GM10248 (cell line): ENCODE data around the gene ZC3H14.

Experiments used
- CTCF ChIA-PET: fragments of 300-600 bp; sonication (Branson Sonifier 250); formaldehyde crosslinking; extraction: SDS; loops from one replicate; lab custom pipeline; 2021; ENCODE audit warnings: antibody characterized with exemption; lab: Yijun Ruan, JAX
- POLR2A ChIA-PET: fragments of 350-650 bp; sonication (Branson Sonifier 250); formaldehyde crosslinking; extraction: SDS; loops from one replicate; lab custom pipeline; 2020; ENCODE audit warnings: antibody characterized with exemption; lab: Yijun Ruan, JAX
- DNase-seq: peaks from one replicate; pipeline ENCODE4 v3.0.0; 2012; ENCODE audit errors: extremely low spot score
- TF ChIP-seq, protein P1 (sequence below): IDR thresholded peaks from 2 replicates; pipeline ENCODE4 v1.5.1; 2012; ENCODE audit warnings: mild to moderate bottlenecking, low read depth; ENCODE audit errors: extremely low read depth, missing control alignments, control extremely low read depth

Gene ZC3H14

GRCh38 chr14:88551094-88551870 is 11.6 kb upstream of the ZC3H14 start:
- CTCF ChIA-PET = interaction anchor here (1.6 kb wide), 1 partner anchor 12 kb away, joined by 4 read pairs; no protein-coding TSS in a partner anchor
- TF ChIP-seq, protein P1, sequence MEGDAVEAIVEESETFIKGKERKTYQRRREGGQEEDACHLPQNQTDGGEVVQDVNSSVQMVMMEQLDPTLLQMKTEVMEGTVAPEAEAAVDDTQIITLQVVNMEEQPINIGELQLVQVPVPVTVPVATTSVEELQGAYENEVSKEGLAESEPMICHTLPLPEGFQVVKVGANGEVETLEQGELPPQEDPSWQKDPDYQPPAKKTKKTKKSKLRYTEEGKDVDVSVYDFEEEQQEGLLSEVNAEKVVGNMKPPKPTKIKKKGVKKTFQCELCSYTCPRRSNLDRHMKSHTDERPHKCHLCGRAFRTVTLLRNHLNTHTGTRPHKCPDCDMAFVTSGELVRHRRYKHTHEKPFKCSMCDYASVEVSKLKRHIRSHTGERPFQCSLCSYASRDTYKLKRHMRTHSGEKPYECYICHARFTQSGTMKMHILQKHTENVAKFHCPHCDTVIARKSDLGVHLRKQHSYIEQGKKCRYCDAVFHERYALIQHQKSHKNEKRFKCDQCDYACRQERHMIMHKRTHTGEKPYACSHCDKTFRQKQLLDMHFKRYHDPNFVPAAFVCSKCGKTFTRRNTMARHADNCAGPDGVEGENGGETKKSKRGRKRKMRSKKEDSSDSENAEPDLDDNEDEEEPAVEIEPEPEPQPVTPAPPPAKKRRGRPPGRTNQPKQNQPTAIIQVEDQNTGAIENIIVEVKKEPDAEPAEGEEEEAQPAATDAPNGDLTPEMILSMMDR = no peak
- DNase-seq = peak; percentile 49
- POLR2A ChIA-PET = no interaction called here

GRCh38 chr14:88551980-88552431 is 10.8 kb upstream of the ZC3H14 start:
- TF ChIP-seq, protein P1 = no peak
- DNase-seq = no peak
- ChIA-PET CTCF (interaction anchor here (1.6 kb wide), 1 partner anchor 12 kb away, joined by 4 read pairs; no protein-coding TSS in a partner anchor), POLR2A (no interaction called here)

GRCh38 chr14:88552876-88553275 is 10.0 kb upstream of the ZC3H14 start:
- TF ChIP-seq, protein P1 = no peak
- CTCF ChIA-PET = interaction anchor here (1.6 kb wide), 1 partner anchor 13 kb away, joined by 4 read pairs; no protein-coding TSS in a partner anchor
- POLR2A ChIA-PET = no interaction called here
- DNase-seq = no peak

DNA sequence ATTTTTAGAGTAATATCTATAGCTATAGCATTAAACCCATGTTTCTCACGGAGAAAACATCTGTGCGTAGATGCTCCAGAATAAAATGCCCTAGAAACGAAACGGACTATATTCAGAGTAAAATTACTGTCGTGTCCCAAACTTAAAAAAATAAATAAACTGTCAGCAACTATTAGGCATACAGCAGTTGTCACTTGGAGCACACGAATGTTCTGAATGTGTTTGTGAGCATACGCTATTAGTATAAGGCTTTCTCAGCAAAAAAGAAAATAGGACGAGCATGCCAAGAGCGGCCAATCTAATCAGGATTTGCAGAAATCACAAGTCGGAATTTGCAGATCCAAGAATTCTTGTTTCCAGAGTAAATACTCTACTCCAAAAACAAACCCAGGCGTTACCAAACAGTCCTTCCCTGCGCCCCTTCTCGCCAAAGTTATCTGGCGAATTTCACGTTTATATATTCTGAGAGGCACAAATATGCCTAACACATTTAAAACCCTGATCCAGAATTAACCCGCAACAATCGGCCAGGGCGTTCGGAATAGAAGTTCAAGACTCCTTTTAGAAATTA is 8.9 kb upstream of the ZC3H14 start:
- CTCF ChIA-PET = no interaction called here
- DNase-seq = no peak
- TF ChIP-seq, protein P1 = no peak
- POLR2A ChIA-PET = no interaction called here

DNA sequence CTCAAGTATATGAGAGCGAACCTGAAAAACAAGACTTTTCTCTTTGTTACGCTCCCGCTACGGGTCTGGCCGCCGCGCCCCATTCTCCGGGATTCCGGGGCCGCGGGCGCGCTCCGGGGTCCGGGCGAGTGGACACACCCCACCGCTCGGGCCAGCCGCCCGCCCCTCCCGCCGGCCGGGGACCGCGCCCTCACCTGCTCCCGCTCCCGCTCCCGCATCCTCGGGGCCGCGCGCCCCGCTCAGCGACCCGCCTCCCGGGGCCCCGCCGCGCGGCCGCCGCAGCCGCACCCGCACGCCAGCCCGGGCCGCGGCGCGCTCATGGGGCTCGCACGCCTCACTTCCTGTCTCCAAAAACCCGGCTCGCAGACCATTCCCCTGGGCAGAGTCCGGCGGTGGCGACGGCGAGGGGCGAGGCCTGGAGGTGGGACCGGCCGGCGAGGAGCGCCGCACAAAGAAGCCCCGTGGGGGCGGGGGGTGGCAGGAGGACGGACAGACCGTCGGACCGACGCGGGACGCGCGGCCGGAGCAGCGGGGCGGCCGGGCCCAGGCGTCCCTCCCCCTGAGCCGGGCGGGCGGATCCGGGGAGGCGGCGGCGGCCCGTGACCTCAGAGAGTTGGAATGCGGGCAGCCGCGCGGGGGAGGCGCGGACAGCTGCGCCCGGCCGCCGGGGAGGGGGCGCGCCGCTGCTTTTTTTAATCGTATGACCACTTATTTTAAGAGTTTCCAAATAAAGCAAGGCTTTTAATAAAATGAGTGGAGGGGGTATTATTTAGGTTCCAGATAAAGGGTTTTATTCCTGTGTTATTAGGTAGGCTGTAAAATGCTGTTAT is 8.2 kb upstream of the ZC3H14 start, which contains the start of gene PTPN21:
TSS of gene PTPN21 (minus strand) at position 551 of the 830 bp plus-strand sequence. CDS start 4,590 bp downstream, outside the sequence.
- CTCF ChIA-PET = no interaction called here
- DNase-seq = peak; percentile 46
- TF ChIP-seq, protein P1 = no peak
- POLR2A ChIA-PET = no interaction called here

GRCh38 chr14:88556581-88556980 is 6.3 kb upstream of the ZC3H14 start:
- TF ChIP-seq, protein P1 = no peak
- CTCF ChIA-PET = no interaction called here
- DNase-seq = no peak
- POLR2A ChIA-PET = no interaction called here
